H1 (cell line): Measurements from ENCODE around the gene SLC9C2. TPM values are rescaled to one million over a fixed set of nuclear protein-coding genes. Genes with fewer than 3 reads are reported as not detected.

Experiments
- CTCF ChIA-PET: fragments of 300-600 bp; sonication (Branson Sonifier 250); formaldehyde crosslinking; loops from one replicate; lab custom pipeline; 2021; ENCODE audit not compliant: partially characterized antibody; lab: Charles Lee
- POLR2A ChIA-PET: fragments of 300-600 bp; sonication (Branson Sonifier 250); formaldehyde crosslinking; loops from one replicate; lab custom pipeline; 2021; ENCODE audit warnings: inconsistent platforms; ENCODE audit not compliant: partially characterized antibody; lab: Charles Lee
- DNase-seq, 2 experiments: peaks; one replicate each; pipeline versions ENCODE4 v3.0.0 to v3.0.0-alpha.2; 2010 to 2022; ENCODE audit warnings: low spot score in 2 of 2, low read depth in 1 of 2, mixed read lengths in 1 of 2
- FAIRE-seq: peaks from 2 replicates; lab custom pipeline; 2011; peaks lifted over from hg19 to GRCh38; lab: Jason Lieb, UNC
- H2AFZ ChIP-seq: 2 replicates; pipeline ENCODE4 v1.8.1; 2012; ENCODE audit warnings: low read length, inconsistent platforms
- H2AK5ac ChIP-seq: 2 replicates; pipeline ENCODE4 v1.6.1; 2013; ENCODE audit warnings: low read depth, low read length
- H2BK120ac ChIP-seq: replicated peaks from 2 replicates; pipeline ENCODE3; 2013; ENCODE audit warnings: low read depth, low read length, inconsistent platforms
- H2BK12ac ChIP-seq: 2 replicates; pipeline ENCODE4 v1.6.1; 2013; ENCODE audit warnings: low read depth, low read length
- H2BK15ac ChIP-seq: 2 replicates; pipeline ENCODE4 v1.6.1; 2013; ENCODE audit warnings: low read length
- H2BK20ac ChIP-seq: 2 replicates; pipeline ENCODE4 v1.6.1; 2013; ENCODE audit warnings: low read length
- H2BK5ac ChIP-seq: 2 replicates; pipeline ENCODE4 v1.6.1; 2013; ENCODE audit warnings: low read depth, low read length
- H3K14ac ChIP-seq: 2 replicates; pipeline ENCODE4 v1.6.1; 2013; ENCODE audit warnings: inconsistent platforms; ENCODE audit not compliant: insufficient read length
- H3K18ac ChIP-seq: 2 replicates; pipeline ENCODE4 v1.6.1; 2013; ENCODE audit warnings: low read length; ENCODE audit errors: extremely low read depth
- H3K23ac ChIP-seq: 2 replicates; pipeline ENCODE4 v1.6.1; 2013; ENCODE audit warnings: inconsistent platforms; ENCODE audit not compliant: insufficient read length
- H3K23me2 ChIP-seq: 2 replicates; pipeline ENCODE4 v1.6.1; 2013; ENCODE audit warnings: low read depth, low read length
- H3K27ac ChIP-seq: 2 replicates; pipeline ENCODE4 v1.6.1; 2011; ENCODE audit warnings: low read depth, low read length, inconsistent platforms
- H3K27me3 ChIP-seq, 4 experiments: replicated peaks in 1 of 4; 1 replicate in 1 of 4; 2 replicates in 3 of 4; pipeline versions ENCODE4 v1.6.1 to v1.8.1; 2011 to 2013; ENCODE audit warnings: low read length in 3 of 4, mild to moderate bottlenecking in 3 of 4, inconsistent platforms in 2 of 4, mixed read lengths in 2 of 4, moderate library complexity in 1 of 4; ENCODE audit not compliant: control insufficient read depth in 3 of 4, insufficient read depth in 3 of 4; ENCODE audit errors: extremely low read depth in 1 of 4
- H3K36me3 ChIP-seq, 4 experiments: 2 replicates each; pipeline versions ENCODE4 v1.6.1 to v1.8.1; 2011 to 2013; ENCODE audit warnings: mild to moderate bottlenecking in 4 of 4, low read length in 3 of 4, moderate library complexity in 2 of 4, control low read depth in 1 of 4, inconsistent platforms in 1 of 4; ENCODE audit not compliant: insufficient read depth in 4 of 4, control insufficient read depth in 2 of 4
- H3K4ac ChIP-seq: replicated peaks from 2 replicates; pipeline ENCODE3; 2013; ENCODE audit warnings: low read length, low read depth, mixed read lengths, inconsistent platforms; ENCODE audit not compliant: insufficient read length
- H3K4me1 ChIP-seq, 4 experiments: replicated peaks in 1 of 4; 1 replicate in 1 of 4; 2 replicates in 3 of 4; pipeline versions ENCODE4 v1.6.1 to v1.8.1; 2011 to 2013; ENCODE audit warnings: low read length in 3 of 4, inconsistent platforms in 2 of 4, mixed read lengths in 1 of 4; ENCODE audit not compliant: insufficient read depth in 4 of 4, control insufficient read depth in 3 of 4
- H3K4me2 ChIP-seq, 2 experiments: 2 replicates each; pipeline versions ENCODE4 v1.6.1 to v1.8.1; 2011 to 2013; ENCODE audit warnings: low read depth in 2 of 2, low read length in 2 of 2, control low read depth in 1 of 2, inconsistent platforms in 1 of 2, mild to moderate bottlenecking in 1 of 2; ENCODE audit not compliant: insufficient read depth in 1 of 2
- H3K4me3 ChIP-seq, 4 experiments: fragments of 200-600, 300-600 bp in 1 of 4; sonication (generic), shearing (Covaris generic), sonication (Bioruptor Twin) in 1 of 4; 2 replicates each; pipeline versions ENCODE4 v1.5.1 to v1.8.1; 2011 to 2016; ENCODE audit warnings: low read length in 4 of 4, low read depth in 3 of 4, control low read depth in 2 of 4, inconsistent platforms in 2 of 4, mild to moderate bottlenecking in 2 of 4, mixed read lengths in 1 of 4, moderate library complexity in 1 of 4; ENCODE audit not compliant: insufficient read depth in 2 of 4; ENCODE audit errors: extremely low read depth in 1 of 4
- H3K56ac ChIP-seq: replicated peaks from 2 replicates; pipeline ENCODE3; 2013; ENCODE audit warnings: low read depth, mild to moderate bottlenecking, mixed read lengths, low read length, inconsistent platforms; ENCODE audit not compliant: insufficient read length
- H3K79me1 ChIP-seq: 2 replicates; pipeline ENCODE4 v1.6.1; 2013; ENCODE audit warnings: low read depth, low read length, control low read depth
- H3K79me2 ChIP-seq, 2 experiments: 2 replicates each; pipeline versions ENCODE4 v1.6.1 to v1.8.1; 2012 to 2013; ENCODE audit warnings: low read length in 2 of 2, mild to moderate bottlenecking in 2 of 2, inconsistent platforms in 1 of 2; ENCODE audit not compliant: insufficient read depth in 2 of 2, control insufficient read depth in 1 of 2
- H3K9ac ChIP-seq, 4 experiments: replicated peaks in 1 of 4; 1 replicate in 1 of 4; 2 replicates in 3 of 4; pipeline versions ENCODE4 v1.6.1 to v1.8.1; 2011 to 2013; ENCODE audit warnings: low read depth in 3 of 4, low read length in 3 of 4, control low read depth in 2 of 4, mild to moderate bottlenecking in 2 of 4, moderate library complexity in 2 of 4, inconsistent platforms in 1 of 4; ENCODE audit errors: extremely low read depth in 1 of 4
- H3K9me3 ChIP-seq, 2 experiments: 2 replicates each; pipeline versions ENCODE4 v1.6.1 to v1.8.1; 2012 to 2013; ENCODE audit warnings: mild to moderate bottlenecking in 2 of 2, moderate library complexity in 2 of 2, control low read depth in 1 of 2, inconsistent platforms in 1 of 2, low read depth in 1 of 2, low read length in 1 of 2, mixed read lengths in 1 of 2; ENCODE audit not compliant: insufficient read depth in 2 of 2
- H4K20me1 ChIP-seq, 2 experiments: replicated peaks in 1 of 2; 2 replicates each; pipeline versions ENCODE3 to v1.8.1; 2011 to 2013; ENCODE audit warnings: inconsistent platforms in 2 of 2, low read length in 2 of 2, mild to moderate bottlenecking in 1 of 2; ENCODE audit not compliant: insufficient read depth in 2 of 2, control insufficient read depth in 1 of 2
- H4K5ac ChIP-seq: 2 replicates; pipeline ENCODE4 v1.6.1; 2013; ENCODE audit warnings: low read length, low read depth, mixed read lengths, inconsistent platforms; ENCODE audit not compliant: insufficient read length
- H4K8ac ChIP-seq: 2 replicates; pipeline ENCODE4 v1.8.0; 2013; ENCODE audit warnings: mild to moderate bottlenecking, moderate library complexity, low read length, inconsistent platforms; ENCODE audit not compliant: insufficient read depth; ENCODE audit errors: extremely low read depth
- H4K91ac ChIP-seq: replicated peaks from 2 replicates; pipeline ENCODE3; 2013; ENCODE audit warnings: low read length, mixed read lengths, inconsistent platforms; ENCODE audit not compliant: insufficient read length
- ATF2 ChIP-seq: IDR thresholded peaks from 2 replicates; pipeline ENCODE4 v1.6.1; 2012; ENCODE audit warnings: low read length, inconsistent platforms
- NANOG ChIP-seq: IDR thresholded peaks from 2 replicates; pipeline ENCODE4 v1.6.1; 2011; ENCODE audit warnings: low read length, low read depth, mild to moderate bottlenecking, inconsistent platforms; ENCODE audit not compliant: insufficient read depth, poor library complexity, severe bottlenecking
- POLR2A ChIP-seq, 2 experiments: IDR thresholded peaks; 1 replicate in 1 of 2; 2 replicates in 1 of 2; pipeline ENCODE4 v1.6.1; 2011; ENCODE audit warnings: low read depth in 2 of 2, low read length in 2 of 2, mild to moderate bottlenecking in 2 of 2; ENCODE audit errors: control extremely low read depth in 1 of 2
- RBBP5 ChIP-seq: IDR thresholded peaks from 2 replicates; pipeline ENCODE4 v1.7.1; 2012; ENCODE audit warnings: low read depth, mild to moderate bottlenecking, inconsistent platforms, low read length, moderate library complexity, borderline replicate concordance
- RNF2 ChIP-seq: fragments of 200-900, 300-1000 bp; sonication (generic); IDR thresholded peaks from 2 replicates; pipeline ENCODE4 v1.7.1; 2016; ENCODE audit warnings: borderline replicate concordance, low read depth, mild to moderate bottlenecking, antibody characterized with exemption, low read length; ENCODE audit not compliant: poor library complexity, severe bottlenecking; ENCODE audit errors: missing control alignments
- polyA plus RNA-seq, 7 experiments: library from polyadenylated mRNA; depleted of rRNA in 3 of 7; stranded (reverse) in 5 of 7; unstranded in 2 of 7; fragments of >200 nt in 5 of 7; fragments of 200-250 nt in 2 of 7; gene quantifications; 1 replicate in 5 of 7; 2 replicates in 1 of 7; 4 replicates in 1 of 7; pipeline versions ENCODE4 v1.2.1 to v1.2.3, GENCODE V29; 2011 to 2013; ENCODE audit warnings: missing spikeins in 2 of 7, mixed read lengths in 2 of 7
- total RNA-seq: library from RNA; stranded (reverse); fragmentation: NEBNext Ultra II Directional; extraction: Animal tissue kit (Norgen Biotek cat#: 25700); gene quantifications from 2 replicates; pipeline ENCODE4 v1.2.1, GENCODE V29; 2021

The SLC9C2 gene
- total and polyA plus RNA-seq, 2 of the 8 experiments (the other 6 are each of a cell fraction or from before 2014, with no cell fraction given): not detected

DNA sequence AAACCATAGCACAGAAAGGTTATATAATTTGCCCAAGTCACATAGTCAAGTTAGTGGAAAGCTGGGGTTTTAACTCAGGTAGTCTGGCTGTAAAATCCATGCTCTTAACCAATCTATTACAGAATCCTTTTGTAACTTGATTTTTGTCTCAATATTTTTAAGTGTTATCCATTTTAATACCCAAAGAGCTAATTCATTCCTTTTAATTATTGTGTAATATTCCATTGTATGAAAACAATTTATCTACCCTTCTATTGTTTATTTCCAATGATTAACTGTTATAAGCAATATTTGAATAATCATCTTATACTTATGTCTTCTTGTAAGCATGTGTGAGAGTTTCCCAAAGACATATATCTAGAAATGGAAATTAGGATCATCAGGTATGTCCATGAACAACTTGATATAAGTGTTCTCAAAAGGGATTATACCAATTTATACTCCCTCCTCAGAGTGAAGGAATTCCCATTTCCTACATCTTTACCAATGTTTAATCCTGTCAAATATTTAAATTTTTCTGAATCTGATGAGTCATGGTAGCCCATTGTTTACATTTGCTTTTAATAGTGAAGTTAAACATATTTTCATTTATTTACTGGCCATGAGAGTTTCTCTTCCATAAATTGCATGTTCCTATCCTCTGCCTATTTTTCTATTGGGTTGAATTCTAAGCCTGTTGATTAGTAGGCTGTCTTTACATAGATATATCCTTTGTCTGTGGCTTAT lies 46.2 kb upstream of the SLC9C2 start:
- Histone ChIP-seq H3K36me3 (peaks cover 0 to 2% (median 0%) of the 10 kb centered on the region in 4 experiments; a peak in 1 of 8 replicates), H4K20me1 (no peaks in the 10 kb centered on the region), H3K79me1 (no peaks in the 10 kb centered on the region), H3K79me2 (peaks cover 0 to 20% of the 10 kb centered on the region in 2 experiments; a peak in 2 of 4 replicates), H3K4me3 (no peak overlapping the region), H3K4me1 (no peaks in the 10 kb centered on the region), H3K4ac (no peak overlapping the region), H3K23ac (no peak overlapping the region), H3K27ac (no peak overlapping the region), H3K18ac (no peak overlapping the region), H3K23me2 (no peaks in the 10 kb centered on the region; the same call in 1 of the 2 replicates), H3K14ac (no peak overlapping the region), H3K4me2 (no peak overlapping the region), H3K27me3 (no peaks in the 10 kb centered on the region), H4K91ac (no peak overlapping the region), H2BK120ac (no peak overlapping the region), H2BK15ac (no peak overlapping the region), H2BK20ac (no peak overlapping the region), H3K56ac (no peak overlapping the region), H4K8ac (no peak overlapping the region), H3K9me3 (no peaks in the 10 kb centered on the region), H2AK5ac (no peak overlapping the region), H2BK12ac (no peak overlapping the region), H2AFZ (no peak overlapping the region), H2BK5ac (no peak overlapping the region), H3K9ac (no peak overlapping the region), H4K5ac (no peak overlapping the region)
- ChIA-PET CTCF (no interaction called here), POLR2A (interaction anchor here (1.5 to 2.3 kb wide), 2 partner anchors 9 to 175 kb away, joined by 3 to 13 read pairs; partner anchors contain the start of genes CENPL and DARS2)
- no peak for TF ChIP-seq RNF2
- no peak for TF ChIP-seq NANOG
- TF ChIP-seq POLR2A (IDR thresholded peaks at IDR 0.05; ENCODE audit: control extremely low read depth in 1 of 2, low read depth in 2 of 2, low read length in 2 of 2): no peak
- TF ChIP-seq RBBP5: no peak
- no peak for TF ChIP-seq ATF2
- DNase-seq (no peak), FAIRE-seq (no peak)
